Memory B cell (primary cell): ENCODE measurements around the gene NLRP13.

Source experiments
- ATAC-seq: fragments of 150-1000 bp; cut with Tn5 transposase; 2 replicates; pipeline ENCODE4 v1.10.0; 2021; ENCODE audit warnings: low read depth, mild to moderate bottlenecking, moderate library complexity
- DNase-seq, 2 donors: peaks; one replicate each; pipeline ENCODE4 v3.0.0; 2022; ENCODE audit warnings: low spot score in 2 of 2
- H3K27ac Mint-ChIP-seq: one replicate; pipeline ENCODE4 v1.8.0; 2022; ENCODE audit warnings: mild to moderate bottlenecking, moderate library complexity, mixed read lengths
- H3K27me3 Mint-ChIP-seq: one replicate; pipeline ENCODE4 v1.8.0; 2022; ENCODE audit warnings: mixed read lengths
- H3K36me3 Mint-ChIP-seq: one replicate; pipeline ENCODE4 v1.8.0; 2022; ENCODE audit warnings: mild to moderate bottlenecking, mixed read lengths
- H3K4me1 Mint-ChIP-seq: one replicate; pipeline ENCODE4 v1.8.0; 2022; ENCODE audit warnings: mixed read lengths
- H3K4me3 Mint-ChIP-seq: one replicate; pipeline ENCODE4 v1.8.0; 2022; ENCODE audit warnings: mild to moderate bottlenecking, moderate library complexity, mixed read lengths
- H3K9me3 Mint-ChIP-seq: one replicate; pipeline ENCODE4 v1.8.0; 2022; ENCODE audit warnings: mixed read lengths

The NLRP13 gene

GRCh38 chr19:55923556-55923955 lies 8.6 kb downstream of the NLRP13 start:
- H3K27me3 Mint-ChIP-seq = peaks cover 6% of the 10 kb centered on the region
- H3K27ac Mint-ChIP-seq = no peak overlapping the region
- no peak overlapping the region for H3K4me3 Mint-ChIP-seq
- peaks cover 14% of the 10 kb centered on the region for H3K9me3 Mint-ChIP-seq
- ATAC-seq = no peak
- H3K36me3 Mint-ChIP-seq = no peaks in the 10 kb centered on the region
- DNase-seq = no peak
- H3K4me1 Mint-ChIP-seq = no peaks in the 10 kb centered on the region

- DNase-seq = no peak
- Mint-ChIP-seq H3K27ac (no peak overlapping the region), H3K4me3 (no peak overlapping the region), H3K9me3 (peaks cover 21% of the 10 kb centered on the region), H3K4me1 (no peaks in the 10 kb centered on the region), H3K27me3 (peaks cover 4% of the 10 kb centered on the region), H3K36me3 (no peaks in the 10 kb centered on the region)
- ATAC-seq = no peak
These were observed 18.4 kb downstream of the NLRP13 start for GRCh38 chr19:55913643-55914268.

- no peak for ATAC-seq
- no peak for DNase-seq
- Mint-ChIP-seq H3K27me3 (peaks cover 6% of the 10 kb centered on the region), H3K4me1 (no peaks in the 10 kb centered on the region), H3K4me3 (no peak overlapping the region), H3K9me3 (peaks cover 19% of the 10 kb centered on the region), H3K36me3 (no peaks in the 10 kb centered on the region), H3K27ac (no peak overlapping the region)
These were observed 19.2 kb downstream of the NLRP13 start for GRCh38 chr19:55912916-55913315.

- ATAC-seq = no peak
- no peaks in the 10 kb centered on the region for H3K4me1 Mint-ChIP-seq
- DNase-seq = no peak
- H3K9me3 Mint-ChIP-seq = peaks cover 7% of the 10 kb centered on the region
- peaks cover 6% of the 10 kb centered on the region for H3K27me3 Mint-ChIP-seq
- no peak overlapping the region for H3K27ac Mint-ChIP-seq
- no peaks in the 10 kb centered on the region for H3K36me3 Mint-ChIP-seq
- H3K4me3 Mint-ChIP-seq = no peak overlapping the region
These were observed 22.3 kb downstream of the NLRP13 start for GRCh38 chr19:55909801-55910200.

- ATAC-seq (no peak), DNase-seq (no peak)
- Mint-ChIP-seq H3K27ac (no peak overlapping the region), H3K36me3 (no peaks in the 10 kb centered on the region), H3K4me1 (no peaks in the 10 kb centered on the region), H3K27me3 (peaks cover 11% of the 10 kb centered on the region), H3K4me3 (no peak overlapping the region), H3K9me3 (peaks cover 9% of the 10 kb centered on the region)
These were observed 24.4 kb downstream of the NLRP13 start for GRCh38 chr19:55907746-55908145.

- ATAC-seq (no peak), DNase-seq (no peak)
- no peak overlapping the region for H3K4me3 Mint-ChIP-seq
- peaks cover 11% of the 10 kb centered on the region for H3K27me3 Mint-ChIP-seq
- peaks cover 9% of the 10 kb centered on the region for H3K9me3 Mint-ChIP-seq
- H3K4me1 Mint-ChIP-seq = no peaks in the 10 kb centered on the region
- no peak overlapping the region for H3K27ac Mint-ChIP-seq
- H3K36me3 Mint-ChIP-seq = no peaks in the 10 kb centered on the region
These were observed 24.9 kb downstream of the NLRP13 start for GRCh38 chr19:55907286-55907685.

GRCh38 chr19:55902080-55902751 lies 29.9 kb downstream of the NLRP13 start:
- Mint-ChIP-seq H3K9me3 (peaks cover 3% of the 10 kb centered on the region), H3K27ac (no peak overlapping the region), H3K4me1 (no peaks in the 10 kb centered on the region)

GRCh38 chr19:55901369-55902079 lies 30.6 kb downstream of the NLRP13 start:
- peaks cover 5% of the 10 kb centered on the region for H3K27me3 Mint-ChIP-seq
- H3K9me3 Mint-ChIP-seq = peaks cover 6% of the 10 kb centered on the region

More at GRCh38 chr19:55902080-55902751, 29.9 kb downstream of the NLRP13 start:
- DNase-seq (no peak), ATAC-seq (no peak)
- H3K36me3 Mint-ChIP-seq = no peaks in the 10 kb centered on the region
- H3K27me3 Mint-ChIP-seq = peaks cover 5% of the 10 kb centered on the region
- H3K4me3 Mint-ChIP-seq = no peak overlapping the region

GRCh38 chr19:55898911-55899310 lies 33.2 kb downstream of the NLRP13 start:
- Mint-ChIP-seq H3K36me3 (no peaks in the 10 kb centered on the region), H3K27ac (no peak overlapping the region), H3K4me3 (no peak overlapping the region), H3K4me1 (no peaks in the 10 kb centered on the region), H3K9me3 (peaks cover 6% of the 10 kb centered on the region), H3K27me3 (peaks cover 5% of the 10 kb centered on the region)
- DNase-seq (no peak), ATAC-seq (no peak)

More at GRCh38 chr19:55901369-55902079, 30.6 kb downstream of the NLRP13 start:
- Mint-ChIP-seq H3K4me1 (no peaks in the 10 kb centered on the region), H3K27ac (no peak overlapping the region), H3K36me3 (no peaks in the 10 kb centered on the region), H3K4me3 (no peak overlapping the region)
- ATAC-seq = no peak
- DNase-seq = no peak

- Mint-ChIP-seq H3K4me3 (no peak overlapping the region), H3K9me3 (peaks cover 8% of the 10 kb centered on the region), H3K27ac (no peak overlapping the region), H3K27me3 (peaks cover 3% of the 10 kb centered on the region), H3K4me1 (no peaks in the 10 kb centered on the region), H3K36me3 (peaks cover 4% of the 10 kb centered on the region)
- no peak for ATAC-seq
- DNase-seq = no peak
These were observed 49.5 kb downstream of the NLRP13 start for GRCh38 chr19:55882626-55883025.

GRCh38 chr19:55877211-55877610 lies 54.9 kb downstream of the NLRP13 start:
- Mint-ChIP-seq H3K4me3 (no peak overlapping the region), H3K4me1 (no peaks in the 10 kb centered on the region), H3K27ac (no peak overlapping the region), H3K36me3 (peaks cover 4% of the 10 kb centered on the region), H3K9me3 (peaks cover 13% of the 10 kb centered on the region), H3K27me3 (no peaks in the 10 kb centered on the region)
- ATAC-seq (no peak), DNase-seq (no peak)

- Mint-ChIP-seq H3K36me3 (peaks cover 1% of the 10 kb centered on the region), H3K27ac (no peak overlapping the region), H3K27me3 (peaks cover 7% of the 10 kb centered on the region), H3K4me3 (no peak overlapping the region), H3K4me1 (no peaks in the 10 kb centered on the region), H3K9me3 (peaks cover 13% of the 10 kb centered on the region)
- no peak for ATAC-seq
- DNase-seq = no peak
These were observed 61.4 kb downstream of the NLRP13 start for GRCh38 chr19:55870736-55871135.

GRCh38 chr19:55867101-55867500 lies 65.0 kb downstream of the NLRP13 start:
- Mint-ChIP-seq H3K9me3 (peaks cover 7% of the 10 kb centered on the region), H3K36me3 (peaks cover 1% of the 10 kb centered on the region), H3K27ac (no peak overlapping the region), H3K4me1 (no peaks in the 10 kb centered on the region), H3K27me3 (peaks cover 10% of the 10 kb centered on the region), H3K4me3 (no peak overlapping the region)
- ATAC-seq (no peak), DNase-seq (no peak)

GRCh38 chr19:55866521-55866920 lies 65.6 kb downstream of the NLRP13 start:
- Mint-ChIP-seq H3K4me1 (no peaks in the 10 kb centered on the region), H3K27me3 (peaks cover 10% of the 10 kb centered on the region), H3K4me3 (no peak overlapping the region), H3K9me3 (peaks cover 7% of the 10 kb centered on the region), H3K27ac (no peak overlapping the region), H3K36me3 (peaks cover 1% of the 10 kb centered on the region)
- DNase-seq (no peak), ATAC-seq (no peak)
